HG03095 (cell line): Measurements from ENCODE around the gene BOLL.
A peak's percentile ranks its signal among the peaks of the same experiment; 100 is the strongest.
"Not testable (repeated sequence)": the region's sequence is repeated elsewhere in the genome, so short reads cannot be mapped to it uniquely, and the experiment has no call there.

Source experiments
- ATAC-seq: cut with Tn5 transposase; IDR thresholded peaks from one replicate; pipeline ENCODE4 v1.9.1; 2021; ENCODE audit warnings: moderate library complexity; ENCODE audit not compliant: unreplicated experiment

Gene BOLL

GRCh38 chr2:197707316-197708213, 77.6 kb downstream of the BOLL start:
- ATAC-seq = no peak

GRCh38 chr2:197706839-197707207, 78.3 kb downstream of the BOLL start:
- ATAC-seq = no peak

GRCh38 chr2:197705912-197706838, 78.9 kb downstream of the BOLL start:
- ATAC-seq = no peak

GRCh38 chr2:197705121-197705911, 79.8 kb downstream of the BOLL start, which contains the start of gene MARS2:
MARS2 (plus strand) TSS chr2:197705369; CDS start chr2:197705406, 37 bp downstream.
- peak; percentile 74 for ATAC-seq

GRCh38 chr2:197704434-197705120, 80.5 kb downstream of the BOLL start:
- ATAC-seq = peak; percentile 36

GRCh38 chr2:197700960-197701359, 84.2 kb downstream of the BOLL start:
- ATAC-seq = no peak

GRCh38 chr2:197699724-197700123, 85.4 kb downstream of the BOLL start:
- not testable (repeated sequence) for ATAC-seq

- not testable (repeated sequence) for ATAC-seq
Measured at GRCh38 chr2:197696571-197696970, 88.5 kb downstream of the BOLL start.

- ATAC-seq = not testable (repeated sequence)
Measured at GRCh38 chr2:197695971-197696370, 89.1 kb downstream of the BOLL start.

GRCh38 chr2:197695206-197695605, 89.9 kb downstream of the BOLL start:
- not testable (repeated sequence) for ATAC-seq

- ATAC-seq = no peak
Measured at GRCh38 chr2:197677483-197677882, 107.6 kb downstream of the BOLL start.

GRCh38 chr2:197677056-197677455, 108.1 kb downstream of the BOLL start:
- ATAC-seq = no peak
